ENCODE data around the gene GRB2.
A peak's percentile ranks its signal among the peaks of the same experiment; 100 is the strongest.
"Not testable (repeated sequence)": the region's sequence is repeated elsewhere in the genome, so short reads cannot be mapped to it uniquely, and the experiment has no call there.

Gene GRB2

DNA sequence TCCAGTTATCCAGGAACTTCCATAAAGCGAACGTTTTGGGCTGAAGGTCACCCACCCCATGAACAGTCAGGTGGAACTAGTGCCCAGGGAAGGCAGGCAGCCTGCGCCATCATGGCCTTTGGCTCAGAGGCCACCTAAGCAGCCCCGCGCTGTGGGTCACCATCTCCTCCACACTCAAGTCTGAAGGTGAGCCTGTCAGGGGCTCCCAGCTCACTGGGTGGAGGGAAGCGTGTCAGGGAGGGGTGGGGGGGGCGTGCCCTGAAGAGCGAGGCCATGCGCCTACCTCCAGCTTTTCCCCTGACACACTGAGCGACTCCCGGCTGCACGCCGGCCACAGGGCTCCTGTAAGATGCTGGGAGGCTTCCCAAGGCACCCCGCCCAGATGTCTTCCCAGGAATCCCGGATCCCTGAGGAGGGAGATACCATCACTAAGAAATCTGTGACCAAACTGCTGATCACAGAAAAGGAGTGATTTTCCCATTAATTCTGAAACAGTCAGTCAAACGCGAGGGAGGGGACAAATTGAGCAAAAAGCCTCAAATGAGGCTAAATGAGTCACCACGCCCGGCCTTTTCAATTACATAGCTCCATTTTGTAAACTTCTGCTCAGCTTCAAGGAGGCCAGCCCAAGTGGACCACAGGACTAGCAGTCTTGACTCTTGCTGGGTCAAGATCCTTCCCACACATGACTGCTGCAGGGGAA, 89.8 kb downstream of the GRB2 start:
- no peak for DNase-seq

DNA sequence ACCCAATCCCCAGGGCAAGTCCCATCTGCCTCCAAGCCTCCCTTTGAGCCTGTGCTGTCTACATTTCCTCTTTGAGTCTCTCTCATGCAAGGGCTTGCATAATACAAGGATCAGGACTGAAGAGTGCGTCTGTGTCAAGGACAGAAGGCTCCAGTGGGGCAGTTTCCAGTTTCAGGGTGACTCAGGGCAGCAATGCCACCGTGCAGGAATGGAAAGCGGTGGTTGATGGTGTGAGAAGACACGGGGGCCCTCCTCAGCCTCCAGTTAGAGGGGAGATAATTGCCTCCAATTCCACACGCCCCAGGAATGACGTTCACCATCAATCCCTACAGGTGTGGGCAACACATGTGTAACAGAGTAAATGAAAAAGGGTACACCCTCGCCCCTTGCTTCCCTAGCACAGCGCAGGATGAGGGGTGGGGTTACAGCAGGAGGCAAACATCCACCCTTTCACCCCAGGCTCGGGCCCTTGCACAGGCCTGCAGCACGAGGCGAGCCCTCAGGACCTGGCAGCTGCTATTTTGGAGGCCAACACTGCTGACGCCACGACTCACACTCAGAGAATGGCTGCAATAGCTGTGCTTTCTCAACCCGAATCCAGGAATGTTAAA, 91.4 kb downstream of the GRB2 start:
- DNase-seq = no peak

DNA sequence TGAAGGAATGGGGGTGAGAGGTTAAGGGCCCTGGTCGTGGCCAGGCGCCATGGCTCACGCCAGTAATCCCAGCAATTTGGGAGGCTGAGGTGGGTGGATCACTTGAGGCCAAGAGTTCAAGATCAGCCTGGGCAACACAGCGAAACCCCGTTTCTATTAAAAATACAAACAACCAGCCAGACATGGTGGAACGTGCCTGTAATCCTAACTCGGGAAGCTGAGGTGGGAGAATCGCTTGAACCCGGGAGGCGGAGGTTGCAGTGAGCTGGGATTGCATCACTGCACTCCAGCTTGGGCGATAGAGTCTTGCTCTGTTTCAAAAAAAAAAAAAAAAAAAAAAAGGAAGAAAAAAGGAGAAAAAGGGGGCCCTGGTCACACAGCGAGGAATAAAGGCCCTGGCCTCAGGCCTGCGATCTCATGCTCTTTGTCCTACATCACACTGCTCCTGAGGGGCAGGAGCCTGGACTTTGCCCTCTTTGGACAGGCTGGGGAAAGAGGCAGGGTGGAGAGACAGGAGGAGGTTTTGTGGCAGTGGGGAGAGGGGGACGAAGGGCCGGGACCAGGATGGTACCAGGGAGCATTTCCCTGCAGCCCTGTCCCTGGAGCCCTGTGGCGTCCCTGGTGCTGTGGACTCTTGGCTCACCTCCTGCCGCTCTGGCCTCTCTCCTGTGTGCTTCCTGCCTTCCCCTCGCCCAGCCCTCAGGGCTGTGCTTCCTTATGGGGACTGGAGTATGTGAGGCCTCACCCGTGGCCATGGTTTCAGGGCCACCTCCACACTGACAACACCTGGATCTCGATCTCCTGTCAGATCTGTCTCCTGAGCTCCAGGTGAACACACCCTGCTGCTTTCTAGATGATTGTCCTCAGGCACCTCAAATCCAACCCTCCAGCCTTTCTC, 96.5 kb downstream of the GRB2 start:
- DNase-seq = no peak

DNA sequence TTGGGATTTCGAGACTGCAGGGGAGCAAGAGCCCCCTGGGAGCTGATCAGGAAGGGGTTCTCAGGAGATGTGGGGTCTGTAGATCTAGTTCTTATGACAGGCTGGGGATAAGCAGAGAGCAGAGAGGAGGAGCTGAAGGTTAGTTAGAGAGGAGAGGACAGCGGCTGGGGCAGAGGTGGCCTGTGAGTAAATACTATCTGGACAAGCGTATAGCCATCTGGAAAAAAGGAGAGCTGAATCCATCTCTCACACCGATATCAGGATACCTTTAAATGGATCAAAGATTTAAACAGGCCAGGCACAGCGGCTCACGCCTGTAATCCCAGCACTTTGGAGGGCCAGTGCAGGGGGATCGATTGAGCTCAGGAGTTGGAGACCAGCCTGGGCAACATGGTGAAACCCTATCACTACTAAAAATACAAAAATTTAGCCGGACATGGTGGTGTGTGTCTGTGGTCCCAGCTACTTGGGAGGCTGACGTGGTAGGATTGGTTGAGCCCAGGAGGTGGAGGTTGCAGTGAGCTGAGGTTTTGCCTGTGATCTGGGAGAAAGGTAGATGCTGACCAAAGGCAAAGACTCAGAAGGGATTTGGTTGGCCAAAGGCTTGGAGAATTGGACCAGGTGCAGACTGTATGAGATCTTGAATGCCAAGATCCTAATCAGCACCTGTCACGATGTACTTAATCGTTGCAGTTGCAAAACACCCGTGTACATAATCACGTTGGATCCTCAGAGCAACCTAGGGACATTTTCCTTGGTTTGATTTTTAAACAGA, 97.3 kb downstream of the GRB2 start:
- DNase-seq = no peak

DNA sequence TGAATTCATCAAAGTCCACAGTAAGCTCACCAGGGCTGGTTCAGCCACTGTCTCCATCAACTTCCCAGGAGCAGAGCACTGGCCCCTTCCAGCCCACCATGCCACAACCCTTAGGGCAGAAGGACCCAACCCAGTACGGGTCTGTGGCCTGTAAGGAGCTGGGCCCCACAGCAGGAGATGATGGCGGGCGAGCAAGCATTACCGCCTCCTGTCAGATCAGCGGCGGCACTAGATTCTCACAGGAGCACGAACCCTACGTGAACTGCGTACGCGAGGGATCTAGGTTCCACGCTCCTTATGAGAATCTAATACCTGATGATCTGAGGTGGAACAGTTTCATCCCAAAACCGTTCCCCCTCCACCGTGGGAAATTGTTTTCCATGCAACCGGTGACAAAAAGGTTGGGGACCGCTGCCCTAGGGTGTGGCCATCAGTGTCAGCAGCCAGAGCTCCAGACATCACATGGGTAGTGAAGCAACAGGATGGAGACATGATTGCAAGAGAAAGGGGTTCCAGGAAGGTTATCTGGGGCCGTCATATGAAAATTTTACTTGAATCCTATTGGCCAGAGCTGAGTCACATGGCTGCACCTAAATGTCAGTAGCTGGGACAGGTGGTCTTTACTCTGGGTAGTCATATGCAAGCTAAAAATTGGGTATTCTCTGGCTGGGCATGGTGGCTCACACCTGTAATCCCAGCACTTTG, 103.8 kb downstream of the GRB2 start:
- no peak for DNase-seq

DNA sequence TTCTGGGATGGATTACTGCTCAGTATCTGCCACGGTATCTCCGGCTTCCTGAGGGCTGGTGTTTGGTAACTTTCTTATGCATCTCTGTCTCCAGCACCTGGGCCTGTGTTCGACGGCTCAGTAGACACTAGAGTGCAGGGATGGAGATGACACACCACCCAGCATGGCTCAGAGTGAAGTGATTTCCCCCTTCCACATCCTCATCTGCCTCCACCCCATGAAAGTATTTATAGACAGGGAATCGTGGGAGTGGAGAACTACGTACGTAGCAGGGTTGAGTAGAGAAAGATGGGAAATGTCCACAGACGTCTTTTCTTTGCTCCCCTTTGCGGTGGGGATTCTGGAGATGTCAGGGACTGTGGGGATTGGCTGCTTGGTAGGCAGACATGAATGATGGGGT, 104.4 kb downstream of the GRB2 start:
- no peak for DNase-seq

DNA sequence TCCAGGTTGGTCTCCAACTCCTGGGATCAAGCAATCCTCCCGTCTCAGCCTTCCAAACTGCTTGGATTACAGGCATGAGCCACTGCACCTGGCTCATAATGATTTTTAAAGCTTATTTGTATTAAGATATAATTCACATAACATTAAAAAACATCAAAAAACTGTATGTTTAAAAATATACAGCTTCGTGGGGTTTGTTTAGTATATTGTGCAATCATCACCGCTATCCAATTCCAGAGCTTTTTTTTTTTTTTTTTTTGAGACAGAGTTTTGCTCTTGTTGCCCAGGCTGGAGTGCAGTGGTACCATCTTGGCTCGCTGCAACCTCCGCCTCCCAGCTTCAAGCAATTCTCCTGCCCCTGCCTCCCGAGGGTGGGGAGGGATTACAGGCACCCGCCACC, 105.2 kb downstream of the GRB2 start:
- DNase-seq = no peak

DNA sequence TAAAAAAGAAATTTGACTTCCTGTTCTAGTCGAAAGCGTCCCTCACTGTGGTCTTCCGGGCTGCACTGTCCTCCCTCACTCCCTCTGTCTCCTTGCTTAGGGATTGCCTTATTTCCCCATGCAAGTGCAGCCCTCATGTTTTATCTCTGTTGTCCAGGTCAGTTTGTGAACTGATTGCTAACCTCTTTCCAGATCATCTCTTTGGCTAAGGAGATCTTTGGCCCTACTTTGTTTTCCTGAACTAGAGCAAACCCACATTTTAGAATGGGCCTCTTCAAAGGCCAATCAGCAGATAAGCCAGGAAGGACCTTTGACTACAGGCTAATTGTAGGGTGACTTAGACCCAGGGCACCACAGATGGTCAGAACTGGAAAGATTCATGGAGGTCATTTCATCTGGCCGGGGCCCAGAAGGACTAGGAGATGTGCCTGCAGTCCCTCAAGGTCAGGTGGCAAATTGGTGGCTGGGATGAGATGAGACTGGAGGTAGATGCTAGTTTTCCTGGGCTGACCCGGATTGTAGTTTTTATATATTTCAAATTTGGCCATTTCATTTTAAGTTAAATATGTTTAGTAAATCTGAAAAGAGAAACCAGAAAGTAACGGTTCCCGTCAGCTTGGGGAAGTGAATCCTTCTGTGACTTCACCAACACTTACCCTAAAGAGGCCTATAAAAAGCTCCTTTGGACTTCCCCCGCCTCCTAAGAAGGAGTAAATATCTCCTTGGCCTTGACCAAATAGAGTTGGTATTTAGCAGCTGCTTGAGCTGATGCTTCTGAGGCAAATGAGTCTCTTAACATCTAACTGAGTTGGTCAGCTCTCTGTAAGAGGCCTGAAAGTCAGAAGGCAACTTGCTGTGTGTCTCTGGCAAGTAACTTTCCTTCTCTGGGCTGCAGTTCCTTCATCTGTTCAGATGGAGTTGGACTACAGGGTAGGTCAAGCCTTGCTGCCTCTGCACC, 110.0 kb downstream of the GRB2 start:
- DNase-seq = no peak

DNA sequence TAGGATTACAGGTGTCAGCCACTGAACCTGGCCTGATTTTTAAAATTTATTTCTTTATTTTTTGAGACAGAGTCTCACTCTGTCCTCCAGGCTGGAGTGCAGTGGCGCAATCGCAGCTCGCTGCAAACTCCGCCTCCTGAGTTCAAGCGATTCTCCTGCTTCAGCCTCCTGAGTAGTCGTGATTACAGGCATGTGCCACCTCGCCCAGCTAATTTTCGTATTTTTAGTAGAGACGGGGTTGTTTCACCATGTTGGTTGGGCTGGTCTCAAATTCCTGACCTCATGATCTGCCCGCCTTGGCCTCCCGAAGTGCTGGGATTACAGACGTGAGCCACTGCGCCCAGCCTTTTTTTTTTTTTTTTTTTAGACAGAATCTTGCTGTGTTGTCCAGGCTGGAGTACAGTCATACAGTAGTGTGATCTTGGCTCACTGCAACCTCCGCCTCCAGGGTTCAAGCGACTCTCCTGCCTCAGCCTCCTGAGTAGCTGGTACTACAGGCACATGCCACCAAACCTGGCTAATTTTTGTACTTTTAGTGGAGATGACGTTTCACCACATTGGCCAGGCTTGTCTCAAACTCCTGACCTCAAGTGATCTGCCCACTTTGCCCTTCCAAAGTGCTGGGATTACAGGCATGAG, 112.5 kb downstream of the GRB2 start:
- DNase-seq = not testable (repeated sequence)

DNA sequence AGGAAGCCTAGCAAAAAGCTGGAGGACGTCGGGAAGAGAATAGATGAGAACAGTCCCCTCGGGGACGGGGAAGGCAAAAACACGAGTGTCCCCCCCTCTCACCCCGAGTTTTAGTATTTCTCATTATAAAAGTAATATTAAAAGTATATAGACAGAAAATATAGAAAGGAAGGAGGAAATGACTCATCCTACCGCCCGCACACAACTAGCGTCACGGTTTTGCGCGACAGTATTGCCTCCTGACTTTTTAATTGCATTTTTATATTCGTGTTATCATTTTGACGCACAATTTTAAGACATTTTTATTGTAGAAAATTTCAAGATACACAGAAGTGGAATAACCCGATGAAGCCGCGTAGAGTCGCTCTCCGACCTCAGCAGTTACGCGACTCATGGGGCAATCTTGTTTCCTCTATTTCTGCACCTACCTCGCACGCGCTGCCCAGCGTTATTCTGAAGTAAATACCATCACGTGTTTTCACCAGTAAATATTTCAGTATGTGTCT, 115.6 kb downstream of the GRB2 start:
- DNase-seq = peak; percentile 23

DNA sequence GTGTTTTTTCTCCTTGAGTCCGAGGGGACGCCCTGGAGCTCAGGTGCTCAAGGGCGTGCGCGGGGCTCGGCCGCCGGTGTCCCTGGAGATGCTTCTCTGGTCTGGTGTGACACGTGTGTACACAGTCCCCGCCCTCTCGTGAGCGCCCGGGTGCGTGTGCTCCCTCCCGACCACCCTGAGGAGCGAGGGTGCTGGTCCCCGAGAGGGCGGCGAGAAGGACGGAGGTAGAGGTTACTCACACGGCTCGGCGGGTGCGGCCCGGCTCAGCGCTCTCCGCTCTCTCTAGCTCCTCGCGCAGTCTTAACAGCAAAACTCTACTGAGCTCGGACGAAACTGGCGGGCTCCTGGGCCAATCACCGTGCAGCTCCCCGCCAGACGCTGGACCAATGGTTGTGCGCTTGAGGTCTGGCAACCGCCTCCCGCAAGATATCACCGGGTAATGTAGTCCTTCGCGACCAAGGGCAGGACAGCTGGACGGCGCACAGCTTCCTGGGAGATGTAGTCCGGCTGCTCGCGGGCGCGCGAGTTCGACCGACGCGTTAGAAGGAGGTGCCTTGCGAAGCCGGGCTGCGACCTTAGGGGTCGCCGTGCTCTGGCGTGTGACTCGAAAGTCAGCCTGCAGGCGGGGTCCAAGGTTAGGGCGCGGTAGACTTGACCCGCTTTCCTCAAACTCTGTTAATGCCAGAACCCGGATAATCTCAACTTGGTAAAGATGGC, 116.2 kb downstream of the GRB2 start, which contains the start of gene SLC25A19:
Gene SLC25A19 (minus strand): TSS at position 319 of the 717 bp plus-strand sequence. CDS start 2,669 bp downstream, outside the sequence.
- DNase-seq = peak; percentile 97

DNA sequence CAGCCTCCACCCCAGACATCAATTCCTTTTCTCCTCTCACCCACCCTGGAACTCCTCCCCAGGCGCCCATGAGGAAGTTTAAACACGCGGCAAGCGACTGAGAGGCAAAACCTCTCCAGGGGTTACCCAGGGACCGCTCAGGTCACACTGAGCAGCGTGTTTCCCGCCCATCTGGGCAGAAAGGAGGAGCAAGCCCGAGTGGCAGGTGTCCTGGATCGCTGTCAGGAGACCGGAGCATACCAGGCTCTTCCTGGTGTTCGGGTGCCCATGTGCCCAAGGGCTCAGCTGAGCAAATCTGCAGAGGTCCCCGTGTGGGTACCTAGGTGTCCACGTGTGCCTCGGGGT, 116.7 kb downstream of the GRB2 start:
- DNase-seq = no peak

DNA sequence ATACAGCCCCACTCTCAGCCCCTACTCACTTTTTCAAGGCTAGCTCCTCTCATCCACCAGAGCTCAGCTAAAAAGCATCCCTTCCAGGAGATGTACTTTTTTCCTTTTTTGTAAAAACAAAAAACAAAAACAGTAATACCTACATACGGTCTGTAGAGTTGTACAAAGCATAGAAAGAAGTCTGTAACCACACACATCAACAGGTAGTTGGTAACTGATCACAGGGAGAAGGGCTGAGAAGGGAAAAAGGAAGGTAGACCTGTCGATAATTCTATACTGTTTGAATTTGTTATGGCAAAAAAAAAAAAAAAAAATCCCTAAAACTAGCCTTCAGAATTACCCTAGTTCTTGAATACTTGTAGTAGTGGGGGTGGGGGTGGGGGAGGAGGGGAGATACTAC, 117.1 kb downstream of the GRB2 start:
- no peak for DNase-seq

DNA sequence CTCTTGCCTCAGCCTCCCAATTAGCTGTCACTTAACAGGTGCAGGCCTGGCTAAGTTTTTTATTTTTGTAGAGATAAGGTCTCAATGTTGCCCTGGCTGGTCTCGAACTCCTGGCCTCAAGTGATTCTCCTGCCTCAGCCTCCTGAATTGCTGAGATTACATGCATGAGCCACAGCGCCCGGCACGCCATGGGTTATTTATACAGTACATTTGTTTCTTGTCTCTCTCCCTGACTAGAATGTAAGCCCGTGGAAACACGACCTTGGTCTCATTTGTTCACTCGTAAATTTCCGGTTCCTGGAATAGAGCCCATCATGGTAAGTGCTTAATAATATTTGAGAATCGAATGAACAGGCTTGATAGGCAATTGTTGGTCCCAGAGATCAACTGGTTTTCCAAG, 118.3 kb downstream of the GRB2 start:
- DNase-seq = no peak

DNA sequence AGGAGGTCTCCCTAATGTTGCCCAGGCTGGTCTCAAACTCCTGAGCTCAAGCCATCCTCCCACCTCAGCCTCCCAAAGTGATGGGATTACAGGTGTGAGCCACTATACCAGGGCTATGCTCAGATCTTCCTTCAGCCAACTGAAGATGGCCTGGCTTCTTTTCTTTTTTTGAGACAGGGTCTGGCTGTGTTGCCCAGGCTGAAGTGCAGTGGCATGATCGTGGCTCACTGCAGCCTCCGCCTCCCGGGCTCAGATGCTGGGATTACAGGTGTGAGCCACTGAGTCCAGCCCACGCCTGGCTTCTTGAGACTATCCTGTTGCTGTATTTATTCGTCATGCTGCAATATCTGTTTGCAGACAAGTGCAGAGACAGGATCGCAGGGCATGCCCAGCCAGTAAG, 120.4 kb downstream of the GRB2 start:
- no peak for DNase-seq

DNA sequence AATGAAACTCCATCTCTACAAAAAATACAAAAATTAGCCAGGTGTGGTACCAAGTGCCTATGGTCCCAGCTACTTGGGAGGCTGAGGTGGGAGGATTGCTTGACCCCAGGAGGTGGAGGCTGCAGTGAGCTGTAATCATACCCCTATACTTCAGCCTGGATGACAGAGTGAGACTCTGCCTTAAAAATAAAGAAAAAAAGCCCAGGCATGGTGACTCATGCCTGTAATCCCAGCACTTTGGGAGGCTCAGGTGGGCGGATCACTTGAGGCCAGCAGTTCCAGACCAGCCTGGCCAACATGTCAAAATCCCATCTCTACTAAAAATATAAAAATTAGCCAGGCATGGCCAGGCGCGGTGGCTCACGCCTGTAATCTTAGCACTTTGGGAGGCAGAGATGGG, 125.3 kb downstream of the GRB2 start:
- DNase-seq = not testable (repeated sequence)

DNA sequence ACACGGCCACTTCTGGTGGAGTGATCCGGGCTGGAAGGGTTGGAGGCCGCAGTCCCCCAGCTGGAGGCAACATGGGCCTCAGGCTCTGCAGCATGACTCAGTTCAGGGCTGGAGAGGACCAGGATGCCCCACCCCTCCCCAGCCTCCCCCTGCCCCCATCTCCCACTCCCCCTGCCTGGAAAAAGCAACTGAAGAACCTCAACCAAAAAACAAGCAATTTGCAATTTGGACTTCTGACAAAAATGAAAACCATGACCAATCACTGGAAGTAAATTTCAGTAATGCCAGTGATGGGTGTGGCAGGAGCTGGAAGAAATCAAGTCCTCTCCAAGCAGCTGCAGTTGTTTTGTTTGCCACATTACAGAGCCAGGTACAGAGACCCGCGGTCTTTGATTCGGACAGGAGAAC, 127.8 kb downstream of the GRB2 start:
- DNase-seq = no peak

DNA sequence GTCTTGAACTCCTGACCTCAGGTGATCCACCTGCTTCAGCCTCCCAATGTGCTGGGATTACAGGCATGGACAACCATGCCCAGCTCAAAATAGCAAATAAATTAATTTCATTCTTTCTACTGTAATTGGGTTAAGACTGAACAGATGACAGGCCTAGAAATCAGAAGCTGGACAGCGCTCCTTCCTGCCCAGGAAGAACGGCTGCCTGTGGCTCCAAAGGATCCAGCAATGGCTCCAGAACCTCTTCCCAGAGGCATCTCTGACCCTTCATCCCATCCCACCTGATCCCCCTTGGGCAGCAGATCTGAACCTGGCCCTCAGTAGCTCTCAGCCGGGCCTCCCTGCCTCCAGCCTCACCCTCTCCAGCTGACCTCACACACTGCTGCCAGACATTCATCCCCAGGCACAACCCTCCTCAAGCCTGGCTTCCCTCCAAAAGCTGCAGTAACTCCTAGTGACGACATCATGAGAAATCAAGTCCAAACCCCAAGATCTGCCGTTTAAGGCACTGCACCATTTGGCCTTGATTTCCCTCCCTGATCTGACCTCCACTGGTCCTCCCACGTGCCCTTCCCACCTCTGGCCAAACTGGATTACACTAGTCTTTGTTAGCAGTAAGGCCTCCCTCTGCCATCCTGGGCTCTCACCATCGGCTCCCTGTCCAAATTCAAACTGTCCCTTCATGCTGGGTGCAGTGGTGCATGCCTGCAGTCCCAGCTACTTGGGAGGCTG, 131.3 kb downstream of the GRB2 start:
- DNase-seq = no peak

DNA sequence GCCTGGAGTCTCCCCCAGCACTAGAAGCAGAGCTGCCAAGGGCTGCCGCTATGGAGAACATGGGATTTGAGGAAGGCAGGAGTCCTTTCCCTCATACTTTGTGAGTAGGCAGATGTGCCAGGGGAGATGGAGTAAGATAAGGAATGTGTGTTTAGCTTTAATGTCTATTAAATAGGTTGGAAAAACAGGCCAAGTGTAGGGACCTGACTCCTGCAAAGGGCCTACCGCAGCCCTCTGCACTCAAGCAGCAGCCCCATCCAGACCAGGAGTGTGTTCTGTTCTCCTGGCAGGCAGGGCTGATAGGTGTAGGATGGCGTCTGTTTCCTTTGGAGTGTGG, 132.7 kb downstream of the GRB2 start:
- no peak for DNase-seq

Data from amniotic stem cell (primary cell).